ENCODE measurements around the gene TJP2.

The TJP2 gene

DNA sequence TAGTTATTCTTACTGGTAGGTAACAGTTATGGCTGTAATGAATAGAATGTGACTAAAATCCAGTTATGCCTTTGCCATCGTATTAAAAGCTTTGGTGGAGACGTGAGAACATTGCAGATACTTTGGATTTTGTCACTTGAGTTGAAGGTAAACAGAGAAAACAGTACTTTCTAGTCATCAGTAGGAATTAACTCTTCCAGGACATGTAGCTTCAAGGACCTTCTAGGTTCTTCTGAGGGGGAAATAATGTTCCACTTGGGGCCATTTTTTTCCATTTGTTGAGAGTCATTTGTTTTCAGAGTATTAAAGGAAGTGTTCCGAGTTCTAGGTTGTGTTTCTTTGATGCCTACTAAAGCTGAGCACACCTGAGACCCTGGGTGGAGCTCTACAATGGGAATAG, 6.1 kb downstream of the TJP2 start (continued):
- TF ChIP-seq ZFP37 (tag by site-specific recombination; IDR thresholded peaks at IDR 0.05) (no peak), ZFP3 (tag by site-specific recombination; IDR thresholded peaks at IDR 0.05; ENCODE audit: low read depth) (no peak)

DNA sequence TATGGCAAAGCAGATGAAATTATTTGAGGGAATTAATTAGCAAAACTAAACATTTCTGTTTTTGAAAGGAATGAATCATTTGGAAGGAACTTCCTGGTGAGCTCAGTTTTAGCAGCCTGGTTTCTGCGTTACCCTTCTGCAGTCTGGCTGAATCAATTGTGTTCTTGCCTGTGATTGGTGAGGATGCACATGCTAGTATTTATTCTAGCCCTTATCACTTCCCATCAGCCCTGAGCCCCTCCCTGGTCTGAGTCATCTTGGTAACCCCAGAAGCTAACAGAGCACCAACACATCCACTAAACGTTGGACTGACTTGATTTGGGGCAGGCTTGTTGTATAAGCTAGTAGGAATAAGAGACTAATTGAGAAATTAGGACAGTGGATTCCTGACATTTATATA, 6.6 kb downstream of the TJP2 start:
- Histone ChIP-seq H3K27ac (ENCODE audit: extremely low read depth, low read depth, low read length) (no peak overlapping the region), H3K9me3 (ENCODE audit: control insufficient read depth, insufficient read depth, low read depth, low read length) (no peaks in the 10 kb centered on the region), H3K4me1 (ENCODE audit: control insufficient read depth, insufficient read depth, low read length) (peaks cover 20% of the 10 kb centered on the region), H3K4me3 (ENCODE audit: low read depth, low read length) (no peak overlapping the region), H3K36me3 (ENCODE audit: control insufficient read depth in 2 of 2, insufficient read depth in 1 of 2, low read length in 2 of 2) (no peaks in the 10 kb centered on the region)
- CTCF ChIA-PET = interaction anchor here (0.6 to 3.2 kb wide), 6 partner anchors 13 to 138 kb away, joined by 3 to 33 read pairs (median 6); no protein-coding TSS in a partner anchor
- POLR2A ChIA-PET = interaction anchor here (0.6 to 1.7 kb wide), 3 partner anchors 59 to 83 kb away, joined by 3 to 8 read pairs (median 4); no protein-coding TSS in a partner anchor
- TF ChIP-seq GLI4 (tag by site-specific recombination; IDR thresholded peaks at IDR 0.05) (no peak), TCF7L2 (IDR thresholded peaks at IDR 0.05; ENCODE audit: borderline replicate concordance, low read depth, low read length) (no peak), ZNF658 (tag by site-specific recombination; IDR thresholded peaks at IDR 0.05) (no peak), ZNF404 (tag by site-specific recombination; IDR thresholded peaks at IDR 0.05) (no peak), OVOL3 (tag by site-specific recombination; IDR thresholded peaks at IDR 0.05) (no peak), ZNF214 (tag by site-specific recombination; IDR thresholded peaks at IDR 0.05; ENCODE audit: borderline replicate concordance) (no peak), ZFP37 (tag by site-specific recombination; IDR thresholded peaks at IDR 0.05) (no peak), GLIS2 (tag by site-specific recombination; IDR thresholded peaks at IDR 0.05) (no peak), ZNF24 (tag by site-specific recombination; IDR thresholded peaks at IDR 0.05) (no peak), ZNF600 (tag by site-specific recombination; IDR thresholded peaks at IDR 0.05) (peak; percentile 38; the same call in 1 of the 2 replicates), ZSCAN16 (tag by site-specific recombination; IDR thresholded peaks at IDR 0.05) (peak; percentile 89), ZNF23 (tag by site-specific recombination; IDR thresholded peaks at IDR 0.05; ENCODE audit: borderline replicate concordance) (no peak), ZSCAN23 (tag by site-specific recombination; IDR thresholded peaks at IDR 0.05) (no peak), ZNF157 (tag by site-specific recombination; IDR thresholded peaks at IDR 0.05) (no peak), ZNF529 (tag by site-specific recombination; IDR thresholded peaks at IDR 0.05; ENCODE audit: insufficient replicate concordance) (no peak), SP2 (tag by site-specific recombination; IDR thresholded peaks at IDR 0.05) (peak; percentile 49), WT1 (tag by site-specific recombination; IDR thresholded peaks at IDR 0.05) (peak; percentile 27; the same call in 1 of the 2 replicates)
- TF ChIP-seq, protein P1, sequence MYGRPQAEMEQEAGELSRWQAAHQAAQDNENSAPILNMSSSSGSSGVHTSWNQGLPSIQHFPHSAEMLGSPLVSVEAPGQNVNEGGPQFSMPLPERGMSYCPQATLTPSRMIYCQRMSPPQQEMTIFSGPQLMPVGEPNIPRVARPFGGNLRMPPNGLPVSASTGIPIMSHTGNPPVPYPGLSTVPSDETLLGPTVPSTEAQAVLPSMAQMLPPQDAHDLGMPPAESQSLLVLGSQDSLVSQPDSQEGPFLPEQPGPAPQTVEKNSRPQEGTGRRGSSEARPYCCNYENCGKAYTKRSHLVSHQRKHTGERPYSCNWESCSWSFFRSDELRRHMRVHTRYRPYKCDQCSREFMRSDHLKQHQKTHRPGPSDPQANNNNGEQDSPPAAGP (tag by site-specific recombination; IDR thresholded peaks at IDR 0.05) = 0 out of 2 replicates have a peak, but pooled peaks have one; percentile 54
- TF ChIP-seq, protein P2, sequence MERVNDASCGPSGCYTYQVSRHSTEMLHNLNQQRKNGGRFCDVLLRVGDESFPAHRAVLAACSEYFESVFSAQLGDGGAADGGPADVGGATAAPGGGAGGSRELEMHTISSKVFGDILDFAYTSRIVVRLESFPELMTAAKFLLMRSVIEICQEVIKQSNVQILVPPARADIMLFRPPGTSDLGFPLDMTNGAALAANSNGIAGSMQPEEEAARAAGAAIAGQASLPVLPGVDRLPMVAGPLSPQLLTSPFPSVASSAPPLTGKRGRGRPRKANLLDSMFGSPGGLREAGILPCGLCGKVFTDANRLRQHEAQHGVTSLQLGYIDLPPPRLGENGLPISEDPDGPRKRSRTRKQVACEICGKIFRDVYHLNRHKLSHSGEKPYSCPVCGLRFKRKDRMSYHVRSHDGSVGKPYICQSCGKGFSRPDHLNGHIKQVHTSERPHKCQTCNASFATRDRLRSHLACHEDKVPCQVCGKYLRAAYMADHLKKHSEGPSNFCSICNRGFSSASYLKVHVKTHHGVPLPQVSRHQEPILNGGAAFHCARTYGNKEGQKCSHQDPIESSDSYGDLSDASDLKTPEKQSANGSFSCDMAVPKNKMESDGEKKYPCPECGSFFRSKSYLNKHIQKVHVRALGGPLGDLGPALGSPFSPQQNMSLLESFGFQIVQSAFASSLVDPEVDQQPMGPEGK (tag by site-specific recombination; IDR thresholded peaks at IDR 0.05) = peak; percentile 66; the same call in 1 of the 2 replicates
- TF ChIP-seq, protein P3, sequence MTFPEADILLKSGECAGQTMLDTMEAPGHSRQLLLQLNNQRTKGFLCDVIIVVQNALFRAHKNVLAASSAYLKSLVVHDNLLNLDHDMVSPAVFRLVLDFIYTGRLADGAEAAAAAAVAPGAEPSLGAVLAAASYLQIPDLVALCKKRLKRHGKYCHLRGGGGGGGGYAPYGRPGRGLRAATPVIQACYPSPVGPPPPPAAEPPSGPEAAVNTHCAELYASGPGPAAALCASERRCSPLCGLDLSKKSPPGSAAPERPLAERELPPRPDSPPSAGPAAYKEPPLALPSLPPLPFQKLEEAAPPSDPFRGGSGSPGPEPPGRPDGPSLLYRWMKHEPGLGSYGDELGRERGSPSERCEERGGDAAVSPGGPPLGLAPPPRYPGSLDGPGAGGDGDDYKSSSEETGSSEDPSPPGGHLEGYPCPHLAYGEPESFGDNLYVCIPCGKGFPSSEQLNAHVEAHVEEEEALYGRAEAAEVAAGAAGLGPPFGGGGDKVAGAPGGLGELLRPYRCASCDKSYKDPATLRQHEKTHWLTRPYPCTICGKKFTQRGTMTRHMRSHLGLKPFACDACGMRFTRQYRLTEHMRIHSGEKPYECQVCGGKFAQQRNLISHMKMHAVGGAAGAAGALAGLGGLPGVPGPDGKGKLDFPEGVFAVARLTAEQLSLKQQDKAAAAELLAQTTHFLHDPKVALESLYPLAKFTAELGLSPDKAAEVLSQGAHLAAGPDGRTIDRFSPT (tag by site-specific recombination; IDR thresholded peaks at IDR 0.05) = no peak
- TF ChIP-seq, protein P4, sequence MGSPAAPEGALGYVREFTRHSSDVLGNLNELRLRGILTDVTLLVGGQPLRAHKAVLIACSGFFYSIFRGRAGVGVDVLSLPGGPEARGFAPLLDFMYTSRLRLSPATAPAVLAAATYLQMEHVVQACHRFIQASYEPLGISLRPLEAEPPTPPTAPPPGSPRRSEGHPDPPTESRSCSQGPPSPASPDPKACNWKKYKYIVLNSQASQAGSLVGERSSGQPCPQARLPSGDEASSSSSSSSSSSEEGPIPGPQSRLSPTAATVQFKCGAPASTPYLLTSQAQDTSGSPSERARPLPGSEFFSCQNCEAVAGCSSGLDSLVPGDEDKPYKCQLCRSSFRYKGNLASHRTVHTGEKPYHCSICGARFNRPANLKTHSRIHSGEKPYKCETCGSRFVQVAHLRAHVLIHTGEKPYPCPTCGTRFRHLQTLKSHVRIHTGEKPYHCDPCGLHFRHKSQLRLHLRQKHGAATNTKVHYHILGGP (tag by site-specific recombination; IDR thresholded peaks at IDR 0.05) = no peak
- TF ChIP-seq, protein P5, sequence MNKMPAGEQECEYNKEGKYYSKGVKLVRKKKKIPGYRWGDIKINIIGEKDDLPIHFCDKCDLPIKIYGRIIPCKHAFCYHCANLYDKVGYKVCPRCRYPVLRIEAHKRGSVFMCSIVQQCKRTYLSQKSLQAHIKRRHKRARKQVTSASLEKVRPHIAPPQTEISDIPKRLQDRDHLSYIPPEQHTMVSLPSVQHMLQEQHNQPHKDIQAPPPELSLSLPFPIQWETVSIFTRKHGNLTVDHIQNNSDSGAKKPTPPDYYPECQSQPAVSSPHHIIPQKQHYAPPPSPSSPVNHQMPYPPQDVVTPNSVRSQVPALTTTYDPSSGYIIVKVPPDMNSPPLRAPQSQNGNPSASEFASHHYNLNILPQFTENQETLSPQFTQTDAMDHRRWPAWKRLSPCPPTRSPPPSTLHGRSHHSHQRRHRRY (tag by site-specific recombination; IDR thresholded peaks at IDR 0.05) = no peak
- TF ChIP-seq, protein P6, sequence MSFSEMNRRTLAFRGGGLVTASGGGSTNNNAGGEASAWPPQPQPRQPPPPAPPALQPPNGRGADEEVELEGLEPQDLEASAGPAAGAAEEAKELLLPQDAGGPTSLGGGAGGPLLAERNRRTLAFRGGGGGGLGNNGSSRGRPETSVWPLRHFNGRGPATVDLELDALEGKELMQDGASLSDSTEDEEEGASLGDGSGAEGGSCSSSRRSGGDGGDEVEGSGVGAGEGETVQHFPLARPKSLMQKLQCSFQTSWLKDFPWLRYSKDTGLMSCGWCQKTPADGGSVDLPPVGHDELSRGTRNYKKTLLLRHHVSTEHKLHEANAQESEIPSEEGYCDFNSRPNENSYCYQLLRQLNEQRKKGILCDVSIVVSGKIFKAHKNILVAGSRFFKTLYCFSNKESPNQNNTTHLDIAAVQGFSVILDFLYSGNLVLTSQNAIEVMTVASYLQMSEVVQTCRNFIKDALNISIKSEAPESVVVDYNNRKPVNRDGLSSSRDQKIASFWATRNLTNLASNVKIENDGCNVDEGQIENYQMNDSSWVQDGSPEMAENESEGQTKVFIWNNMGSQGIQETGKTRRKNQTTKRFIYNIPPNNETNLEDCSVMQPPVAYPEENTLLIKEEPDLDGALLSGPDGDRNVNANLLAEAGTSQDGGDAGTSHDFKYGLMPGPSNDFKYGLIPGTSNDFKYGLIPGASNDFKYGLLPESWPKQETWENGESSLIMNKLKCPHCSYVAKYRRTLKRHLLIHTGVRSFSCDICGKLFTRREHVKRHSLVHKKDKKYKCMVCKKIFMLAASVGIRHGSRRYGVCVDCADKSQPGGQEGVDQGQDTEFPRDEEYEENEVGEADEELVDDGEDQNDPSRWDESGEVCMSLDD (tag by site-specific recombination; IDR thresholded peaks at IDR 0.05) = no peak
